Small intestine (tissue), 7 donors: ENCODE results near the gene CDCA5. TPM values are rescaled to one million over a fixed set of nuclear protein-coding genes. Genes with fewer than 3 reads are reported as not detected.
"Not testable (repeated sequence)": the region's sequence is repeated elsewhere in the genome, so short reads cannot be mapped to it uniquely, and the experiment has no call there.

ENCODE experiments used
- DNase-seq, 2 donors: peaks; one replicate each; pipeline versions ENCODE4 v3.0.0 to v3.0.0-alpha.2; 2013
- FAIRE-seq: peaks from 2 replicates; lab custom pipeline; 2012; peaks lifted over from hg19 to GRCh38; lab: Jason Lieb, UNC
- H3K27ac ChIP-seq, 3 donors: one replicate each; pipeline ENCODE4 v1.5.1; 2013; ENCODE audit warnings: low read length in 2 of 3, mild to moderate bottlenecking in 2 of 3, control low read depth in 1 of 3, inconsistent platforms in 1 of 3, low read depth in 1 of 3, moderate library complexity in 1 of 3
- H3K27me3 ChIP-seq, 3 donors: one replicate each; pipeline ENCODE4 v1.6.1; 2013; ENCODE audit warnings: low read length in 3 of 3, inconsistent platforms in 1 of 3; ENCODE audit not compliant: control insufficient read depth in 3 of 3, insufficient read depth in 3 of 3
- H3K36me3 ChIP-seq, 3 donors: one replicate each; pipeline ENCODE4 v1.6.1; 2013; ENCODE audit warnings: low read length in 3 of 3, inconsistent platforms in 1 of 3, low read depth in 1 of 3, mild to moderate bottlenecking in 1 of 3, moderate library complexity in 1 of 3; ENCODE audit not compliant: control insufficient read depth in 3 of 3, insufficient read depth in 2 of 3
- H3K4me1 ChIP-seq, 3 donors: one replicate each; pipeline ENCODE4 v1.6.1; 2013; ENCODE audit warnings: low read length in 2 of 3, inconsistent platforms in 1 of 3, low read depth in 1 of 3, mild to moderate bottlenecking in 1 of 3, moderate library complexity in 1 of 3; ENCODE audit not compliant: control insufficient read depth in 3 of 3, insufficient read depth in 2 of 3
- H3K4me3 ChIP-seq, 3 donors: one replicate each; pipeline ENCODE4 v1.5.1; 2013; ENCODE audit warnings: low read length in 3 of 3, control low read depth in 1 of 3, inconsistent platforms in 1 of 3, low read depth in 1 of 3, mild to moderate bottlenecking in 1 of 3, moderate library complexity in 1 of 3
- H3K9me3 ChIP-seq, 2 donors: one replicate each; pipeline ENCODE4 v1.6.1; 2013; ENCODE audit warnings: low read depth in 1 of 2, low read length in 1 of 2; ENCODE audit not compliant: control insufficient read depth in 2 of 2, insufficient read depth in 1 of 2
- WGBS, 3 donors: extraction: QIAGEN DNeasy Blood & Tissue Kit; methylation state at CpG; one replicate each; pipeline ENCODE4 v1.1.7; 2013; 5-methylcytosine and 5-hydroxymethylcytosine counted together
- polyA plus RNA-seq, 4 donors: library from polyadenylated mRNA; stranded (reverse) in 3 of 4; unstranded in 1 of 4; fragments of 200-250 nt in 3 of 4; fragments of 120-200 nt in 1 of 4; gene quantifications; one replicate each; pipeline versions ENCODE4 v1.2.1 to v1.2.3, GENCODE V29; 2013
- donor health status: healthy with polysubstance abuse.
- donor health status: control.
- donor health status: control.
- donor health status: Bipolar disorder and iron deficiency.
- donor health status: healthy.

CDCA5 gene
- polyA plus RNA-seq, 4 donors = 0.54 to 19.3 (median 8.8) TPM

DNA sequence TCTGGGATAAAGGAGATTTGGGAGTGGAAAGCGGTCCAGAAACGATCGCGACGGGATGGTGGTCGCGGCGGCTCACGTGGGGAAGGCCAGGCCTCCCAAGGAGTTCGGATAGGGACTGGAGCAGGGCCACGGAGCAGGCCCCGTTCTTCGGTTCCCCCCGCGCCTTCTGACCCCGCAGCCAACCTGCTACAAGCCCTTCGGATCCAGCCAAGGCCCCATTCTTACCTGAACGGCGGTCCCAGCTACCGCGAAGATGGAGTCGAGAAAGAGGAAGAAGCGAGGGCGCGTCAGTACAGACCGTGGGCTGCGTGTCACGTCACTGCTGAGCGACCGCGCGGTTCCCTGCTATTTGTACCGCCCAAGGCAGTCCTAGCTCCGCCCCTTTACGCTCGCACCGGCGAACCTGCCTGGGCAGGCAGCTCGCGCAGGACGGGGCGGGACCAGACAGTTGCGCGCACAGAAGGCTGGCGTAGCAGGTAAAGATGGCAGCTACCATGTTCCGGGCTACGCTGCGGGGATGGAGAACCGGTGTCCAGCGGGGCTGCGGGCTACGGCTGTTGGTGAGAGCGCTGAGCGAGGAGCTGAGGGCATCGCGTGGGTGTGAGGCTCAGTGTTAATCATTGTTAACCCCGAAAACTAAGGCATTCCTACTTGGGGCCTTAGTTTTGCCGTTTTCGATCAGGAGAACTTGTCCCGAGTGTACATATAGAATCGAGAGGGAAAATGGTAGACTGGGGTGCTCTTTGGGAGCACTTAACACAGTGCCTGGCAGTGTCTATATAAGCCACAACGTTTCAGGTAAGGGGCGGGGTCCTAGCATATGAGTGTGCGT lies 38.2 kb upstream of the CDCA5 start, which contains the start of the genes FAU and MRPL49:
FAU (minus strand) TSS at position 270 of the 832 bp plus-strand sequence. CDS start 321 bp downstream, outside the sequence.
MRPL49 (plus strand) TSS at position 457 of the 832 bp plus-strand sequence; CDS start at position 483, 26 bp downstream.
- Histone ChIP-seq H3K27me3 (no peaks in the 10 kb centered on the region), H3K36me3 (peaks cover 6 to 56% (median 11%) of the 10 kb centered on the region in 3 donors), H3K4me3 (peak within 1 kb of the TSS; percentile 69 to 83 (median 73)), H3K27ac (peak within 1 kb of the TSS; percentile 86 to 97 (median 88)), H3K9me3 (no peaks in the 10 kb centered on the region), H3K4me1 (peaks cover 0 to 15% (median 3%) of the 10 kb centered on the region in 3 donors)
- WGBS, 3 donors = 0% methylated on average over 52 to 64 of the region's 64 CpGs
- DNase-seq = peak; percentile 99
- FAIRE-seq = no peak

DNA sequence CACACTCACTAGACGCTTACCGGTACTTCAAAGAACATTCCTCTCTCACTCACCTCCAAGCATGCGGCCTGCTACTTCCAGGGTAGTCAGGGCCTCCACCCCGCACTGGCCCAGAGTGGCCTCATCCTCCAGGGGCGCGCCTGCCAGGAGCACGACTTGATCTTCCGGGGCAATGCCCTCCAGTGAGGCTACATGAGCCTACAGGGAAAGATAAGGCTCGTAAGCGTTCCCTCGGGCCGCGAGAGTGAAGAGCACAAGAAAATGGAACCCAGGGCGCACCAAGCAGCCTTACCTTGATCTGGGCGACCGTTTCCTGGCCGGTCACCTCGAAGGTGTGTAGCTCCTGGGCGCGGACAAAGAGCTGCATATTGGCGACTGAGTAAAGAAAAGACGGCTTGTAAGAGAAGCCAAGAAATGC lies 37.6 kb upstream of the CDCA5 start:
- Histone ChIP-seq H3K4me3 (peak overlapping the region; percentile 69 to 83 (median 73)), H3K9me3 (no peaks in the 10 kb centered on the region), H3K27ac (peak overlapping the region; percentile 86 to 97 (median 88)), H3K4me1 (peaks cover 3 to 18% (median 4%) of the 10 kb centered on the region in 3 donors), H3K36me3 (peaks cover 4 to 52% (median 11%) of the 10 kb centered on the region in 3 donors), H3K27me3 (no peaks in the 10 kb centered on the region)
- peak; percentile 47 to 84 for DNase-seq
- 0 to 1% (median 1%) methylated on average over 22 of the region's 22 CpGs for WGBS, 3 donors
- no peak for FAIRE-seq

GRCh38 chr11:65120831-65121230 lies 37.0 kb upstream of the CDCA5 start:
- H3K27ac ChIP-seq = peak overlapping the region; percentile 86 to 97 (median 88)
- peak overlapping the region in 2 of 3 donors; percentile 69 to 73 for H3K4me3 ChIP-seq
- FAIRE-seq = no peak
- H3K36me3 ChIP-seq = peaks cover 3 to 52% (median 11%) of the 10 kb centered on the region in 3 donors
- no peak for DNase-seq
- peaks cover 3 to 22% (median 8%) of the 10 kb centered on the region in 3 donors for H3K4me1 ChIP-seq
- 53 to 76% (median 56%) methylated on average over 3 of the region's 3 CpGs for WGBS, 3 donors
- H3K27me3 ChIP-seq = no peaks in the 10 kb centered on the region
- H3K9me3 ChIP-seq = no peaks in the 10 kb centered on the region

DNA sequence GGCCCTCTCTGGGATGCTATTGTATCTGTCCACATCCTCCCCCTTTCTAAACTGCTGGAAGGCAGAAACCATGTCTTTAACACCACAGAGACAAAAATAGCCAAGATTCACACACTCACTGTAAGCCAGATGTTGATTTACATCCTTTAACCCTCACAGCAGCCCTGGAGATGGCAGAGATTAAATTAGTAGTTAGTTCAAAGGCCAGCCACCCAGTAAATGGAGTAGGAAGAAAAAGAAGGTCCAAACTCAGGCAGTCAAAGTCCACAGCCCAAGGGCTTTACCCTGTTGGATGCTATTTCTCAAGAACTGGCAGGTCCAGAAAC lies 35.8 kb upstream of the CDCA5 start:
- DNase-seq = peak in 1 of 2 donors; percentile 28
- peaks cover 3 to 24% (median 8%) of the 10 kb centered on the region in 3 donors for H3K4me1 ChIP-seq
- FAIRE-seq = no peak
- no peak overlapping the region for H3K4me3 ChIP-seq
- no peak overlapping the region for H3K27ac ChIP-seq
- H3K9me3 ChIP-seq = no peaks in the 10 kb centered on the region
- peaks cover 0 to 54% (median 11%) of the 10 kb centered on the region in 3 donors for H3K36me3 ChIP-seq
- H3K27me3 ChIP-seq = no peaks in the 10 kb centered on the region

DNA sequence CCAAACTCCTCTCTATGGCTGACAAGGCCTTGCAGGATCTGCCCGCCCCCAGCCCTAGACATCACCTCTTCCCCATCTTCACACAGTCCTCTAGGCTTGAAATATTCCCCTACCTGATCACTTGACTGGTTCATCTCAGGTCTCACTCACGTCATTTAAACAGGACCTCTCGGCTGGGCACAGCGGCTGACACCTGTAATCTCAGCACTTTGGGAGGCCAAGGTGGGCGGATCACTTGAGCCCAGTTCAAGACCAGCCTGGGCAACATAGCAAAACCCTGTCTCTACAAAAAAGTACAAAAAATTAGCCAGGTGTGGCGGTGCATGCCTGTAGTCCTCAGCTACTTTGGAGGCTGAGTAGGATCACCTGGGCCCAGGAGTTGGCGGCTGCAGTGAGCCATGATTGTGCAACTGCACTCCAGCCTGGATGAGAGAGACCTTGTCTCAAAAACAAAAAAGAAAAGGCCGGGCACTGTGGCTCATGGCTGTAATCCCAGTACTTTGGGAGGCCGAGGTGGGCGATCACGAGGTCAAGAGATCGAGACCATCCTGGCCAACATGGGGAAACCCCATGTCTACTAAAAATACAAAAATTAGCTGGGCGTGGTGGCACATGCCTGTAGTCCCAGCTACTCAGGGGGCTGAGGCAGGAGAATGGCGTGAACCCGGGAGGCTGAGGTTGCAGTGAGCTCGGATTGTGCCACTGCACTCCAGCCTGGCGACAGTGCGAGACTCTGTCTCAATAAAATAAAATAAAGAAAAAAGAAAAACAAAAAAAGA lies 35.2 kb upstream of the CDCA5 start:
- H3K4me3 ChIP-seq, DNase-seq, H3K27me3 ChIP-seq, H3K27ac ChIP-seq, FAIRE-seq, H3K9me3 ChIP-seq: not testable (repeated sequence)
- Histone ChIP-seq H3K36me3 (peaks cover 0 to 56% (median 11%) of the 10 kb centered on the region in 3 donors), H3K4me1 (peaks cover 3 to 26% (median 8%) of the 10 kb centered on the region in 3 donors)
- 86 to 91% (median 89%) methylated on average over 18 of the region's 18 CpGs for WGBS, 3 donors

GRCh38 chr11:65118097-65118837 lies 34.4 kb upstream of the CDCA5 start:
- no peak overlapping the region for H3K4me3 ChIP-seq
- no peak for DNase-seq
- no peaks in the 10 kb centered on the region for H3K9me3 ChIP-seq
- peak overlapping the region in 1 of 3 donors; percentile 79 for H3K27ac ChIP-seq
- no peaks in the 10 kb centered on the region for H3K27me3 ChIP-seq
- H3K4me1 ChIP-seq = peaks cover 7 to 32% (median 8%) of the 10 kb centered on the region in 3 donors
- H3K36me3 ChIP-seq = peaks cover 0 to 58% (median 11%) of the 10 kb centered on the region in 3 donors
- FAIRE-seq = no peak
- 82 to 85% (median 85%) methylated on average over 18 of the region's 18 CpGs for WGBS, 3 donors

GRCh38 chr11:65117206-65118096 lies 33.6 kb upstream of the CDCA5 start, which contains the start of gene ZNHIT2:
Gene ZNHIT2, minus strand, starts transcription at chr11:65117701. Its CDS starts 48 bp downstream, at chr11:65117653.
- Histone ChIP-seq H3K36me3 (peaks cover 0 to 58% (median 11%) of the 10 kb centered on the region in 3 donors), H3K27me3 (no peaks in the 10 kb centered on the region), H3K4me3 (peak within 1 kb of the TSS; percentile 61 to 87 (median 75)), H3K27ac (peak within 1 kb of the TSS; percentile 70 to 93 (median 79)), H3K9me3 (no peaks in the 10 kb centered on the region), H3K4me1 (peaks cover 8 to 33% (median 13%) of the 10 kb centered on the region in 3 donors)
- FAIRE-seq = no peak
- DNase-seq = peak; percentile 99 to 100
- 0 to 1% (median 0%) methylated on average over 74 to 89 of the region's 89 CpGs for WGBS, 3 donors
